ENCODE results near the gene ATXN7. TPM values are rescaled to one million over a fixed set of nuclear protein-coding genes. Genes with fewer than 3 reads are reported as not detected.
A peak's percentile ranks its signal among the peaks of the same experiment; 100 is the strongest.

The ATXN7 gene
- total and polyA plus RNA-seq, 2 of the 13 experiments (the other 11 are each of a cell fraction or from before 2014, with no cell fraction given) = 13.8 to 20.0 TPM

DNA sequence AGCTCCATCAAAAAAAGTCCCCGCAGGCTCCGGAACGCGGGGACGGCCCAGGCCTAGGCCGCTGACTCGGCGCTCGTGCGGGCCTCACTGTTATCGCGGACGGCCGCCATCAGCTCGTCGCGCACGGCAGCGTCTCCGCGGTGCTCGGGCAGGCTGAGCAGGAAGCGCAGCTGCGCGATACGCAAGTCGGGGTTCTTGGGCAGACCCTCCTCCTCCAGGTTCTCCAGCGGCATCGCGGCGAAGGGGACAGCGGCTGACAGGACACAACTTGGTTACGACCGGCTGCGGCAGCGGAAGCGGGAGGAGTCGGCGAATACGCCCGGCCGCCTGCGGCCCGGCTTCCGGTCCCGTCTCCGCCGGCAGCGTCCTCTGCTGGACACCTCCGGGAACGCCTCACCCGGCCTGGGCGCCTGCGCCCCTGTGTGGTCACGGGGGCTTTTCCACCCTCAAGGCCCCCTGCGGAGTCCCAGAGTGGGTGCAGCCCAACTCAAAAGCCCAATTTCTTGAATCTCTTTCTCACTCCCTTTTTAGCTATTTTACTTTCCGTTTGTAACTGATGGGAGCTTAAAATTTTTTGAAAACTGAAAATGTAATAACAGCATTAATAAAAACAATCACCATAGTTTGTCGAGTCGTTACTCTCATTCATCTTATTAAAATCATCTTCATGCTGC lies 159.7 kb downstream of the ATXN7 start, which contains the start of gene PSMD6 (continued):
- TF ChIP-seq RFX1 (IDR thresholded peaks at IDR 0.05) (no peak), TEAD2 (CRISPR knock-in tag; IDR thresholded peaks at IDR 0.05) (no peak), MXD4 (CRISPR knock-in tag; IDR thresholded peaks at IDR 0.05) (no peak), ISL2 (CRISPR knock-in tag; IDR thresholded peaks at IDR 0.05) (peak; percentile 78; the same call in 1 of the 2 replicates), MBNL3 (CRISPR knock-in tag; conservative IDR thresholded peaks at IDR 0.05) (no peak), ISX (CRISPR knock-in tag; conservative IDR thresholded peaks at IDR 0.05) (0 out of 2 replicates have a peak, but pooled peaks have one; percentile 66), ZNF703 (CRISPR knock-in tag; IDR thresholded peaks at IDR 0.05; ENCODE audit: borderline replicate concordance) (peak; percentile 68; the same call in 1 of the 2 replicates), YY1 (IDR thresholded peaks at IDR 0.05; ENCODE audit: insufficient read depth, insufficient replicate concordance, low read depth, low read length) (peak; percentile 70), MED1 (CRISPR knock-in tag; IDR thresholded peaks at IDR 0.05) (peak; percentile 84; the same call in 1 of the 2 replicates), SIX4 (CRISPR knock-in tag; IDR thresholded peaks at IDR 0.05) (peak; percentile 33; the same call in 1 of the 2 replicates), ZNF33B (CRISPR knock-in tag; IDR thresholded peaks at IDR 0.05) (0 out of 2 replicates have a peak, but pooled peaks have one; percentile 30), IRF2 (CRISPR knock-in tag; IDR thresholded peaks at IDR 0.05) (peak; percentile 94), ZKSCAN8 (CRISPR knock-in tag; IDR thresholded peaks at IDR 0.05; ENCODE audit: borderline replicate concordance) (peak; percentile 28; the same call in 1 of the 2 replicates), ZNF317 (CRISPR knock-in tag; IDR thresholded peaks at IDR 0.05) (peak; percentile 55; the same call in 1 of the 2 replicates), ZMYM4 (CRISPR knock-in tag; IDR thresholded peaks at IDR 0.05) (peak; percentile 100), NFE2L1 (CRISPR knock-in tag; IDR thresholded peaks at IDR 0.05; ENCODE audit: borderline replicate concordance) (peak; percentile 85; the same call in 1 of the 2 replicates), PAX8 (CRISPR knock-in tag; IDR thresholded peaks at IDR 0.05; ENCODE audit: borderline replicate concordance) (no peak), YEATS4 (CRISPR knock-in tag; IDR thresholded peaks at IDR 0.05; ENCODE audit: borderline replicate concordance) (peak; percentile 91), ATF1 (CRISPR knock-in tag; IDR thresholded peaks at IDR 0.05) (no peak), ZNF781 (CRISPR knock-in tag; IDR thresholded peaks at IDR 0.05; ENCODE audit: borderline replicate concordance, not compliant biosample characterization) (no peak), NFRKB (IDR thresholded peaks at IDR 0.05) (no peak), FOSL2 (CRISPR knock-in tag; IDR thresholded peaks at IDR 0.05) (peak; percentile 59), RNF2 (conservative IDR thresholded peaks at IDR 0.05; ENCODE audit: low read depth) (peak; percentile 85), ZC3H4 (CRISPR knock-in tag; IDR thresholded peaks at IDR 0.05; ENCODE audit: borderline replicate concordance) (no peak)
- TF ChIP-seq, protein P1, sequence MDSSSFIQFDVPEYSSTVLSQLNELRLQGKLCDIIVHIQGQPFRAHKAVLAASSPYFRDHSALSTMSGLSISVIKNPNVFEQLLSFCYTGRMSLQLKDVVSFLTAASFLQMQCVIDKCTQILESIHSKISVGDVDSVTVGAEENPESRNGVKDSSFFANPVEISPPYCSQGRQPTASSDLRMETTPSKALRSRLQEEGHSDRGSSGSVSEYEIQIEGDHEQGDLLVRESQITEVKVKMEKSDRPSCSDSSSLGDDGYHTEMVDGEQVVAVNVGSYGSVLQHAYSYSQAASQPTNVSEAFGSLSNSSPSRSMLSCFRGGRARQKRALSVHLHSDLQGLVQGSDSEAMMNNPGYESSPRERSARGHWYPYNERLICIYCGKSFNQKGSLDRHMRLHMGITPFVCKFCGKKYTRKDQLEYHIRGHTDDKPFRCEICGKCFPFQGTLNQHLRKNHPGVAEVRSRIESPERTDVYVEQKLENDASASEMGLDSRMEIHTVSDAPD (CRISPR knock-in tag; IDR thresholded peaks at IDR 0.05) = peak; percentile 69; the same call in 1 of the 2 replicates
- TF ChIP-seq, protein P2, sequence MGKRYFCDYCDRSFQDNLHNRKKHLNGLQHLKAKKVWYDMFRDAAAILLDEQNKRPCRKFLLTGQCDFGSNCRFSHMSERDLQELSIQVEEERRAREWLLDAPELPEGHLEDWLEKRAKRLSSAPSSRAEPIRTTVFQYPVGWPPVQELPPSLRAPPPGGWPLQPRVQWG (CRISPR knock-in tag; IDR thresholded peaks at IDR 0.05; ENCODE audit: borderline replicate concordance, low read depth) = no peak
- TF ChIP-seq, protein P3, sequence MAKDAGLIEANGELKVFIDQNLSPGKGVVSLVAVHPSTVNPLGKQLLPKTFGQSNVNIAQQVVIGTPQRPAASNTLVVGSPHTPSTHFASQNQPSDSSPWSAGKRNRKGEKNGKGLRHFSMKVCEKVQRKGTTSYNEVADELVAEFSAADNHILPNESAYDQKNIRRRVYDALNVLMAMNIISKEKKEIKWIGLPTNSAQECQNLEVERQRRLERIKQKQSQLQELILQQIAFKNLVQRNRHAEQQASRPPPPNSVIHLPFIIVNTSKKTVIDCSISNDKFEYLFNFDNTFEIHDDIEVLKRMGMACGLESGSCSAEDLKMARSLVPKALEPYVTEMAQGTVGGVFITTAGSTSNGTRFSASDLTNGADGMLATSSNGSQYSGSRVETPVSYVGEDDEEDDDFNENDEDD (CRISPR knock-in tag; IDR thresholded peaks at IDR 0.05; ENCODE audit: borderline replicate concordance) = no peak
- TF ChIP-seq, protein P4, sequence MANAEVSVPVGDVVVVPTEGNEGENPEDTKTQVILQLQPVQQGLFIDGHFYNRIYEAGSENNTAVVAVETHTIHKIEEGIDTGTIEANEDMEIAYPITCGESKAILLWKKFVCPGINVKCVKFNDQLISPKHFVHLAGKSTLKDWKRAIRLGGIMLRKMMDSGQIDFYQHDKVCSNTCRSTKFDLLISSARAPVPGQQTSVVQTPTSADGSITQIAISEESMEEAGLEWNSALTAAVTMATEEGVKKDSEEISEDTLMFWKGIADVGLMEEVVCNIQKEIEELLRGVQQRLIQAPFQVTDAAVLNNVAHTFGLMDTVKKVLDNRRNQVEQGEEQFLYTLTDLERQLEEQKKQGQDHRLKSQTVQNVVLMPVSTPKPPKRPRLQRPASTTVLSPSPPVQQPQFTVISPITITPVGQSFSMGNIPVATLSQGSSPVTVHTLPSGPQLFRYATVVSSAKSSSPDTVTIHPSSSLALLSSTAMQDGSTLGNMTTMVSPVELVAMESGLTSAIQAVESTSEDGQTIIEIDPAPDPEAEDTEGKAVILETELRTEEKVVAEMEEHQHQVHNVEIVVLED (CRISPR knock-in tag; IDR thresholded peaks at IDR 0.05; ENCODE audit: borderline replicate concordance) = peak; percentile 89

Data from HepG2 (cell line).